ENCODE data around the gene JTB.

JTB gene

DNA sequence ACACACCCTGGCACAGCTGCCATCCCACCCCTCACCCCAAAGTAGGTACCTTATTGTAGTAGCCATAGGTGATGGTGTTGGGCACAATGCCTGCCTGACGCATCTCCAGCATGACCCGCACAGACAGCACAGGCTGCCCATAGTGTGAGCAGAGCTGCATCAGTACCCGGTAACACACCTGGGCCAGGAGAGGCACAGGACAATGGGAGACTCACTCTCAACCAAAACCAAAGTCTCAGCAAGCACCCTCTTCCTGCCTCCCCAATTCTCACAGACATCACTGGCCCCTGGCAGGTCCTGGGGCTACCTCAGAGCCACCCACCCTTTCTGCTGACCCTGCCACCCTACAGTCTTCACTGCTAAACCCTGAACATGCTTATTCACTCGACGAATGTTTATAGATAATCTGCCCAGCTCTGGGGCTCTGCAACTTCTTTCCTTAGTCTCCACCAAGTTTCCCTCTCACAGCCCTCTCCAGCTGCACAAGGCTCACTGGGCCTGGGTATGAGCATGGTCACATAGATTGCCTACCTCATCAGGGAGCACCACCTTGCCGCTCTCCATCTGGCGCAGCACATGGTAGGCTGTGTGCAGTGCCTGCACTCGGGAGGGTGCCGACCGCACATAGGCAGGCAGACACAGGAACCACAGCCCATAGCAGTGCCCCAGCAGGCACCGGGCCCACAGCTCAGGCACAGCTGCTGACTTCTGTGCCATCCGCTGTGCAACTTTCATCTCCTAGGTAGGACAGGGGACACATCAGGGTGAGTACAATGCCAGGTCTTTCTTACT lies 41.3 kb downstream of the JTB start:
- no peak for TF ChIP-seq CTCF (IDR thresholded peaks at IDR 0.05; ENCODE audit: low read depth, low read length)
- no peak overlapping the region for H3K4me3 ChIP-seq (ENCODE audit: low read depth, low read length)

DNA sequence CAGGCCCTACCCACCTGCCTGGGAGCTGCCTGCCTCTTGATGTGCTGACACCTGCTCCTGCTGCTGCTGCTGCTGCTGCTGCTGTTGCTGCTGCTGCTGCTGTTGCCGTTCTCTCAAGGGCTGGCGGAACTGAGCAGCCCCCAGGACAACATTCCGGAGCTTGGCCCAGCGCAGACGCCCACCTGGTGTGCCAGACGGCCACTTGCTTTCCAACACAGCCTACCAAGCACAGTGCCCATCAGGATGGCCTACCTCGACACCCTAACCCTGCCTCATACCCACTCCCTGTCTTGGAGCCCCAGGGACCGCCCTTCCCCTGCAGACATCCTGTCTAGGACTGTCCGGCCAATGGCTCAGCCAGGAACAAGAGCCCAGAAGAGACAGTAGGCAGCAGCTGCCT lies 42.7 kb downstream of the JTB start:
- no peak overlapping the region for H3K4me3 ChIP-seq (ENCODE audit: low read depth, low read length)
- TF ChIP-seq CTCF (IDR thresholded peaks at IDR 0.05; ENCODE audit: low read depth, low read length) = no peak

DNA sequence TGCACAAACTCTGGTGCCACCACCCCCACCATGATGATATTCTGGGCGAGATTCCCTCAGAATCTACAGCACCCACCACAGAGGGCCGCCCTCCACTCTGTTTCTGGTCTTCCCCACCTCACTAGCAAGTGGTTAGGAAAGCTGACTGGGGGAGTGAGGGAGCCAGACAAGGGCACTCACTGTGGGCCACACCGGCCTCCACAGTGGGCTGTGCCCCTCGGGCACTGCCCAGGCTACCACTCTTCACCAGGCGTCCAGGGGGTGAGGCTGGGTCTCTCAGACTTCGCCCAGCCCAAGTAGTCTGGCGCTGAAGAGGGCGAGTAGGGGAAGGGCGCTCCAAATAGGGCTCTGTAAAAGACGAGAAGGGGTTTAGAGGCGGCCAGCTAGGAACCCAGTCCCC lies 43.5 kb downstream of the JTB start:
- no peak overlapping the region for H3K4me3 ChIP-seq (ENCODE audit: low read depth, low read length)
- no peak for TF ChIP-seq CTCF (IDR thresholded peaks at IDR 0.05; ENCODE audit: low read depth, low read length)

DNA sequence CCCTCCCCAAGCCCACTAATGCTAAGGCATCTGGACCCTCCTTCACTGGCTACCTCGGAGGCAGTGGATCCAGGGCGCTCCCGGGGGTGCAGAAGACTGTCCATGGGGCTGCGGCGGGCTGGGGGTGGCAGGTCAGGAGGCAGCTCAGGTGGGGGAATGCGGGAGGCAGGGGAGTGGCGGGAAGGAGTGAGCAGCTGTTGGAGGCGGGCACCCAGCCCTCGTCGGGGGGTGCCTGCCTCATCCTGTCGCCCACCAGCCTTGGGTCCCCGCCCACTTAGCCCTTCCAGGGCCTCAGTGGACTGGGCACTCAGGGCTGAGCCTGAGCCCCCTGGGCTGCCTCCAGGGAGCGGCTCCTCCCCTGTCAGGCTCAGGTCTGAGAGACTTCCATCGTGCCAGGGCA lies 44.0 kb downstream of the JTB start:
- H3K4me3 ChIP-seq (ENCODE audit: low read depth, low read length) = no peak overlapping the region
- TF ChIP-seq CTCF (IDR thresholded peaks at IDR 0.05; ENCODE audit: low read depth, low read length) = no peak

GRCh38 chr1:153932156-153933131 lies 45.0 kb downstream of the JTB start:
- no peak overlapping the region for H3K4me3 ChIP-seq (ENCODE audit: low read depth, low read length)
- no peak for TF ChIP-seq CTCF (IDR thresholded peaks at IDR 0.05; ENCODE audit: low read depth, low read length)

DNA sequence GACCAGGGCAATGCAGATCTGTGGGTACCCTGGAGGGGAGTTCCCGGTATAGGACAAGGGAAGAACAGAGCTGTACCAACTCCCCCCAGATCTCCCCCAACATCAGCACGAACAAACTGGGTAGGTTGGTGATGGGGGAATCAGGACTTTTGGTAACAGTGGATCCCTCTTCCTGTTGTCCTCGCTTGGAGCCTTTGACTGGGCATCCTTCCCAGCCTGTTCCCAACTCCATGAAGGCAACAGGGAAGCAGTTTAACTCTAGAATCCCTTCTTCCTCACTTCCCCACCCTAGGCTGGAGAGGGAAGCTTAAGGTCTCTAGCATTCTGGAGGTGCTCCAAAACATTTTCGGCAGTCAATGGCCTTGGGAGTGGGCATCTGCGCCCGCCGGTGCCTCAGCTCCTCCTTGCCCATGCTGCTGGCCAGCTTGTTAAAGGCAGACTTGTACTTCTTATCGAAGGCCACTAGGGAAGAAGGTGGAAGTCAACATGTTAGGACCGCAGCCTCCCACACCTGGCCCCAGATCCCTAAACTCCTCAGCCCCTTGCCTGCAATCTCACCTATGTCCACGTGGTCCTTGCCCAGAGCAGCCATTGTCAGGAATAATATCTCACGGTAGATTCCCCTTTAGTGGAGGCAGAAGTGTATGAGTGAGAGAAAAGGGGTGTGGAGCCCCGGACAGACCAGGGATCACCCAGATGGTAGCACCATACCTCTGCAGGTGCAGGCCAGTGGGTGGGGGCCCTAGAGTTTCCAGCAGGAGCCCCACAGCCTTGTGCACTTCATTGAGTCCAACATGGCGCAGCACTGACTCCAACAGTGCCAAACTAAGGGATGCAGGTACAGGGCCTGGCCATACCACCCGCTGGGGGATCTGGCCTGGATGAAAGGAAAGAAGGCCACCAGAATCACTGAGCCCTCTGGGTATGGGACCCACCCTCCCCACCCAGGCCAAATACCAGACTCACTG lies 47.2 kb downstream of the JTB start:
- H3K4me3 ChIP-seq (ENCODE audit: low read depth, low read length) = no peak overlapping the region
- no peak for TF ChIP-seq CTCF (IDR thresholded peaks at IDR 0.05; ENCODE audit: low read depth, low read length)
